Activated CD8-positive, alpha-beta memory T cell treated with anti-CD3 and anti-CD28 coated beads, Interleukin-2, amount 50 U/mL, for 1 hour (primary cell): Measurements from ENCODE around the gene WIPF1.

ENCODE experiments used
- DNase-seq: peaks from one replicate; pipeline ENCODE4 v3.0.0-alpha.2; 2020; ENCODE audit errors: extremely low read depth

The WIPF1 gene

DNA sequence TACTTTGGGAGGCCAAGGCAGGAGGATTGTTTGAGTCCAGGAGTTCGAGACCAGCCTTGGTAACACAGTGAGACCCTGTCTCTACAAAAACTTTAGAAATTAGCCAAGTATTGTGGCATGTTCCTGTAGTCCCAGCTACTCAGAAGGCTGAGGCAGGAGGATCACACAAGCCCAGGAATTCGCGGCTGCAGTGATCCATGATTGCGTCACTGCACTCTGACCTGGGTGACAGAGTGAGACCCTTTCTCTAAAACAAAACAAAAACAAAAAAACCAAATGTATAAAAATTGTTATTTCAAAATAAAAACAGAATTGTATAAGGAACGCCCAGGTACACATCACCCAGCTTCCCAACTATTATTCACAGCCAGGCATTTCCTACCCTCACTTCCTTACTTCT, 56.7 kb downstream of the WIPF1 start:
- DNase-seq: no peak

DNA sequence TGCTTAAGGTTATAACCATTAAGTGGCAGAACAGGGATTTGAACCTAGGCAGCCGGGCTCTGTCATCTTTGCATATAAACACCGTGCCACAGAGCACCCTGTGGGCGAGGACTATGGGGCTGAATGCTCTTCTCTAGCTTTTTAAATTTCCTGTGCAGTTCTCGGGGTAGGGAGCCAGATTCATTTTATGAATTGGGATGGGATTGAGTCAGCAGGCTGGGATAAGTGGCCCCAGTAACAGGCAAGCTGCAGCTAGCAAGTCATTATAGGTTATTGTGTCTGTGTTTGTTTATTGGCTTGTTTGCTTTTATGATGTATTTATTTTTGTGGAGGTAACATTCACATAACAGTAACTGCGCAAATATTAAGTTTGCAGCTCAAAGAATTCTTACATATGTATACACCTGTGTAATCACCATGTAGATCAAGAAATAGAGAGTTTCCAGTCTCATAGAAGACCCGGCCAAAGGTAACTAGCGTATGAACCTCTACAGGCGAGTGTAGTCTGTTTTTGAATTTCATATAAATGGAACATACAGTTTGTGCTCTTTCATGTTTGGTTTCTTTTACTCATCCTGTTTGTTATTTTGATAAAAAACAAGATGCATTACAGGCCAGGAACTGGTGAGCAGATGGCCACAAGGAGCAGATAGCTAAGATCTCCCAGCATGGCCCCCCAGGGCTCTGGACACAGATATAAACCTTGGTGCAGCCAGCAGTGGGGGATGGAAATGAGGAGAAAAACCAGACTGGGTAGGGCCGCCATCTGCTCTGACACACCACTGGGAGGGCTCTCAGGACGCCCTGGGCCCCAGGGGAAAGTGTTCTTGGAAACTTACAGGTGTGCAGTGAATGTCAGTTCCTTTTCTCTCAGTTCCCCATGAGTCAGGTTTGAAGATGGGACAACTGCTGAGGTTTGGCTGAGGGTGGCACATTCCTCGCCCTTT, 61.6 kb downstream of the WIPF1 start:
- no peak for DNase-seq

DNA sequence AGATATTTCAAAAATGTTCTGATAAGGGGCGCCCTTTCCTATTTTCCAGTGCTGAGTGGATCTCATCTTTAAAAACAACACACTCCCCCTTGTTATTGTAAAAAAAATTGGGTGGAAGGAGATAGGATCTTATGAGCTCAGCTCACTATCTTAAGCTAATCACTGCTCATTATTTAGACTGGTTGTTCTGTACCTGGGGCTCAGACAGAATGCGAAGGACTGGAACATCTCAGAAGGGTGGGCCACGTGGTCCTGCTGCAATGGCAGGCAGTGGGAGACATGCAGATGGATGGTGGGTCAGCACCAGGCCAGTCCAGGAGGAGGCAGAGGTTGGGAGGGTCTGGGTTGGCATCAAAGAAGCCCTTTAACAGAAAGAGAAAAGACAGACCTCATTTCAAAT, 62.5 kb downstream of the WIPF1 start:
- DNase-seq: no peak

DNA sequence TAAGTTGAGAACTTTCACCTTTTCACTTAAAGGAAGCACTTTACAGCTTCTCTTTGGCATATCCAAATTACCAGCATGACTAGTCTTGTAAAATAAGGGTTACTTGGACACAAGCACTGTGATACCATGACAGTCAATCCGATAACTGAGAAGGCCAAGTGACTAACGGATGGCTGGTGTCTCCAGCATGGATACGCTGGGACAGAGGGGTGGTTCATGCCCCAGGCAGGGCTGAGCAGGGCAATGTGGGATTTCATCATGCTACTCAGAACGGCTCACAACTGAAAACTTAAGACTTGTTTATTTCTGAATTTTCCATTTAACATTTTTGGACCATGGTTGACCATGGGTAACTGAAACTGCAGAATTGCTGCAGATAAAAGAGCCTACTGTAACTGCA, 67.7 kb downstream of the WIPF1 start:
- no peak for DNase-seq

DNA sequence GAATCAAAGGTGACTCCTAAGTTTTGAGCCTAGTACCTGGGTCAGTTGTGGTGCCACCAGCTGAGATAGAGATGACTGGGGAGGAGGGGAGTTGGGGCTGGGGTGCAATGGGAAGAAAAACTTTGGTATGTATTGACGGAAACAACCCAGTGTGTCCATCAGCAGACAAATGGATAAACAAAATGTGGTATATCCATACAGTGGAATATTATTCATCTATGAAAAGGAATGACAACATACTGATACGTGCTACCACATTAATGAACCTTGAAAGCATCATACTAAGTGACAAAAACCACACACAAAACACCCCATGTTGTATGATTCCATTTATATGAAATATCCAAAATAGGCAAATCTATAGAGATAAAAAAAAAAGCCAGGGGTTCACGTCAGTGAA, 69.6 kb downstream of the WIPF1 start:
- DNase-seq: no peak

DNA sequence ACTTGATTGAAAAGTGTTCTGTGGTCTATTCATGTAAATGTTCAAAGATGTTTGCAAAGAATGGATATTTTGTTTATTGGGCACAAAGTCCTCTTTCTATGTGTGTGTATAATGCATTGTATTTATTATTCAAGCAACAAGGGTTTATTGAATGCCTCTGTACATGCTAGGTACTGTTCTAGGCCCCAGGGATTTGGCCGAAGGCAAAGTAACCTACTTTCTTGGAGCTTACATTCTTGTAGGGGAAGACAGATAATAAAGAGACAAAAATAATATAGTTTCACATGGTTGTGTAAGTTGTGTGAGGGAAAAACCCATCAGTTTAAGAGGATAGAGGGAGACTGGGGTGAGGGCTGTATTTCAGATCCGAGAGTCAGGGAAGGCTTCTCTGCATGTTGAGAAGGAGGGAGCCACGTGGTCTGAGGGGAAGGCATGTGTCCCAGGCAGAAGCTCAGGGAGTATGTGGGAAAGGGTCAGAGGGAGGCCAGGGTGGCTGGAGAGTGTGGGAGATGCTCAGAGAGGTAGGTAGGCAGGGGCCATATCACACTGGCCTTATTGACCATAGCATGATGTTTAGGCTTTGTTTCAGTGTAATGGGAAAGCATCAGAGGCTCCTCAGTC, 70.4 kb downstream of the WIPF1 start:
- no peak for DNase-seq

DNA sequence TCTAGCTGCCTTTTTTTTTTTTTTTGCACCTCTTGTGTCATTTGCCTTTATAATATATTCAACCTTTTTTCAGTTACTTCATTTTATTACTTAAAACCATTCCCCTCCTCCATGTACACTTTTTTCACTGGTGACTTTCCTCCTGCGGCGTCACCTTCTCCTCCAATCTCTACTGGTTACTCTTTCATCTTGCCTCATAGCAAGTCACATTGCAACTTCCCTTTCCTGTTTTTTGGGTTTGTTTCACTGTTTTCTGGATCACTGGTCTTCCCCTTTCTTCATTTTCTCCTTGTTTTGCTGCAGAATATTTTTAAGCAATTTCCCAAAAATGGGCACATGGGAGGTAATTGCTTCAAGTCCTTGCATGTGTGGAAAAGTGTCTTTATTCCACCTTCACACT, 73.1 kb downstream of the WIPF1 start:
- no peak for DNase-seq

DNA sequence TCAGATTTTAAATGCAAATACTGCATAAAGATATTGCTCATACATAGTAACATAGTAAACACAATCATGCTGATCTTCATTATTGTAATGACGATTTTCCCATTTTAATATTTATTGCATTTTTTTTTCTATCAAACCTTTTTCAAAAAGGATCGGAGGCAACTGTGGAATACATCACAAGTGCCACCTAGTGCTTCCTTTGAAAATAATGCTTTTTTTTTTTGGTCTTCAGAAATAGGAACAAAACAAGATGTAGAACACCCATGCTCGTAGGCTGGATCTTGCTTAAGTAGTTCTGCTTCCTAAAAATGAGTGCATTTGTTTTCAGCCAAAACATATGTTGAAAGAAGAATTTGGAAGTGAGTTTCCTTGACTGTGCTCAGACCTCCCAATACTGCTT, 75.1 kb downstream of the WIPF1 start:
- DNase-seq: no peak

DNA sequence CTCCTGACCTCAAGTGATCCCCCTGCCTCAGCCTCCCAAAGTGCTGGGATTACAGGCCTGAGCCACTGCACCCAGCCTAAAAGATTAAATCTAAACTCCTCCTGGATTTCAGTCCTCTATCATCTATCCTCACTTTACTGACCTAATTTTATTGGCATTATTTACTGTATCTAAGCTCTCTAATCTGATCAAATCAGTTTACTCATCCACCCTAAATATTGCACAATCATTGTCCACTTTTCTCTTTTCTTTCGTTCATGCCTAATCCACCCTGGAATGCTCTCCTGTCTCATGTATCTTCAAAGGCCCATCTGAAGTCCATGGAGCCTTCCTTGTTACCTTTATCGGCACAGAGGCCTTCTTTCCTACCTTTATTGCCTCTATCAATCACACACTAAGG, 79.2 kb downstream of the WIPF1 start:
- DNase-seq: no peak

DNA sequence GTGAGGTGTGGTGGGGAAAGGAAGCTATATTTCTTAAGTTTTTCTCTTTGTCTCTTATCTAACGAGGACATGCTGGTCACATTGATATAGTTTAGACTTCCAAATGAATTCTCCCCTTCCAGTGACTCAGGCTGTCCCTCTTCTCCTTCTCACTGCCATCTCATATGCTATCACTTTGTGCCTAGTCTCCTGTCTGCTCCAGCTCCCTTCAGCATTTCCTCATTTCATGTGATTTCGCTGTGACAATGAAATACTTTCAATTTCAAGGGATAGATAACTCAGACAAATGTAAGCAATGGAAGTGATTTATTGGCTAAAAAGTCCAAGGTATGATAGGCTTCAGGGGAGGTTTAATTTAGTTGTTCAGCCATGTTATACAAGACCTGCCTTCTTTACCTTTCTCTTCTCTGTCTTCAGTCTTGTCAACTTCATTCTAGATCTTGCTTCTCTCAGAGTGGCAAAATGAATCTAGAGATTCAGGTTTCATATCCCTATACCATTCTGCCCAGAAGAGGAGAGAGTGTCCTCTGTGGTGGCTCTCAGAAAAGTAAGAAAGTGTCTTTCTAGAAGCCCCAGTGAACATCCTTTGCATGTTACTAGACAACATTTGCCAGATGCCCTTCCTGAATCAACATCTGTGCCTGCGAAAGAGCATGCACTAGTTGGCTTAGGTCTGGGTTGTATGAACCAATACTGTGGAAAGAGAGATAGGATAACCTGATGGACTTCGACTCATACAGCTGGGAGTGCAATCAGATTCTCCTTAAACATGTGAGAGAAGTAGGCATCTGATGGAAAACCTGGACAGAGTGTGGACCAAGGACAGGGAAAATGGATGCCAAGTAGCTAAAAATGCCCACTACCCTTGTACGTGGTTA, 80.9 kb downstream of the WIPF1 start:
- DNase-seq: no peak

DNA sequence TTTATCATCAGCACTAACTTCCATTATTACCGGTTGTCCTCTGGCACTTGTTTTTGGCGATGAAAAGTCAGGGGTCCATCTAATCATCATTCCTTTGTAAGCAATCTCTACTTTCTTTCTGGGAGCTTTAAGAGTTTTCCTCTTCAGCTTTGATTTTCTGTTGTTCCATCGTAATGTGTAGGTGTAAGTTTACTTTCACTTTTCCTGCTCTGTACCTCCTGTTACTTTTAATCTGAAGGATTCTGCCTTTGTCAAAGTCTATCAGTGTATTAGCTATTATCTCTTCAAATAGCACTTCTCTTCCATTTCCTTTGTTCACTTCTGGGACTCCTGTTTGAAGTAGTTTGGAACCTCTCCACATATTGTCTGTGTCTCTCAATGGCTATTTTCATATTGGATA, 85.3 kb downstream of the WIPF1 start:
- no peak for DNase-seq

DNA sequence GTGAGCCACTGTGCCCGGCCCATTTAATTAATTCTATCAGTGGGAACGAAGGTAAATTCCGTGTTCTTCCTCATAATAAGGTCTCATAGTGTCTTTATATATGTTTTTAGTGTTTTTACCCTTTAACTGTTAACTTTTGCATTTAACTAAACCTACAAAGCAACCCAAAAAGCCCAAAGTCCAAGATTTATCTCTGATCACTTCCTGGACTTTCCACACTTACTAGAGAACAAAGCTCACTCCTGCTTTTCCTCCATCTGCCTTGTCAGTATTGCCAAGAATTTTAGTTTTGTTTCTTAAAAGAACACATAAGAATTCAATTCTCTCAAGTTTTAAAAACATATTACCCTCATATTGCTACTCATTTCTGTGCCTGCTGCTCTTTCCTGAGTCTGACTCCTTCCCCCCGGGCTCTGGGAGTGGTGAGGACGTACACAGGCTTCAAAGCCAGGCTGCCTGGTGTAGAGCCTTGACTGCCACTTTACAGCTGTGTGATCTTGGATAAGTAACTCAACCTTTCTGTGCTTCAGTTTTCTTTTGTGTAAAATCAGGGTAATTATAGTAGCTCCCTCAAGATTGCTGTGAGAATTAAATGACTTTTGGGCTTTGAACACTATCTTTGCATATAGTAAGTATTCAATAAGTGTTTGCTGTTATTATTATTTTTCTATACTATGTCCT, 85.9 kb downstream of the WIPF1 start:
- no peak for DNase-seq

DNA sequence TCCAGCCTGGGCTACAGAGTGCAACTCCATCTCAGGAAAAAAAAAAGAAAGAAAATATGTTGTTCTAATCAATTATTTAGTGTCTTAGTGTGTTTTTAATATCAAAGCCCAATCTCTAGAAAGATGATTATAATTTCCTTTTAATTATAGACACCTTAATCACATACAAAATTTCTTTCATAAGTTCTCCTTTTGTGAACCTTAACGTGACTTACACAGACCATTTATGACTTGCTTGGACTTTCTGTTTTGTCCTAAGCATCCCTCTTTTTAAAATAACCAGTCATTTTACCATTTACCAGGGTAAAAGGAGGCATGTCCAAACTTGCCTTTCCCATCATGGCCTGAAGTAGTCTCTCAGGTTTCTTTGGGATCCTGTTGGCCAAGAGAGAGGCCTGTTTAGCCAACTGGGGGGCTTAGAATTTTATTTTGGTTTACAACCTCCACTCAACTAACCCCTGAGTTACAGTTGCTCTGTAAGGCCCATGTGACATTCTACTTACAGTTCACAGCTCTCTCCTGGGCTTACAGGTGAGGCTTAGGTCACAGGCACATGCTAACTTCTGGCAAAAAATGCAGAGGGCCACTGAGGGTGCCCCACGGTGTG, 86.9 kb downstream of the WIPF1 start:
- DNase-seq: no peak
